Naive thymus-derived CD4-positive, alpha-beta T cell (primary cell): ENCODE results near the gene HP. TPM values are rescaled to one million over a fixed set of nuclear protein-coding genes. Genes with fewer than 3 reads are reported as not detected.
"Not testable (repeated sequence)": the region's sequence is repeated elsewhere in the genome, so short reads cannot be mapped to it uniquely, and the experiment has no call there.

Experiments
- ATAC-seq: fragments of 150-1000 bp; cut with Tn5 transposase; 2 replicates; pipeline ENCODE4 v1.10.0; 2021; ENCODE audit warnings: mild to moderate bottlenecking, moderate library complexity
- CTCF ChIA-PET: fragments of 350-600 bp; sonication (Branson Sonifier 250); formaldehyde crosslinking; loops from one replicate; lab custom pipeline; 2021; ENCODE audit warnings: antibody characterized with exemption; lab: Charles Lee
- POLR2A ChIA-PET: fragments of 350-600 bp; sonication (Branson Sonifier 250); formaldehyde crosslinking; loops from one replicate; lab custom pipeline; 2021; ENCODE audit warnings: antibody characterized with exemption, inconsistent platforms; lab: Charles Lee
- DNase-seq, 9 donors: peaks; one replicate each; pipeline versions ENCODE4 v3.0.0 to v3.0.0-alpha.2; 2020 to 2022; ENCODE audit warnings: mixed read lengths in 1 of 9
- H3K27ac ChIP-seq: one replicate; pipeline ENCODE4 v1.7.0; 2013; ENCODE audit warnings: mild to moderate bottlenecking, low read depth, low read length, moderate library complexity
- H3K27me3 ChIP-seq, 2 donors: one replicate each; pipeline ENCODE4 v1.7.0; 2013; ENCODE audit warnings: low read length in 2 of 2, mild to moderate bottlenecking in 2 of 2, moderate library complexity in 2 of 2; ENCODE audit not compliant: control insufficient read depth in 2 of 2, insufficient read depth in 2 of 2
- H3K36me3 ChIP-seq, 3 experiments: 1 replicate in 2 of 3; 2 replicates in 1 of 3; pipeline ENCODE4 v1.7.0; 2013; ENCODE audit warnings: low read length in 3 of 3, mild to moderate bottlenecking in 3 of 3, moderate library complexity in 1 of 3; ENCODE audit not compliant: insufficient read depth in 3 of 3, control insufficient read depth in 2 of 3
- H3K4me1 ChIP-seq, 2 donors: one replicate each; pipeline ENCODE4 v1.7.0; 2013; ENCODE audit warnings: low read length in 2 of 2, mild to moderate bottlenecking in 2 of 2, moderate library complexity in 1 of 2; ENCODE audit not compliant: control insufficient read depth in 2 of 2, insufficient read depth in 2 of 2
- H3K4me3 ChIP-seq: 2 replicates; pipeline ENCODE4 v1.7.0; 2013; ENCODE audit warnings: mild to moderate bottlenecking, low read length
- H3K9me3 ChIP-seq, 3 experiments: 1 replicate in 2 of 3; 2 replicates in 1 of 3; pipeline ENCODE4 v1.7.0; 2013; ENCODE audit warnings: low read length in 3 of 3; ENCODE audit not compliant: control insufficient read depth in 2 of 3
- H3K27ac Mint-ChIP-seq, 9 donors: one replicate each; pipeline ENCODE4 v1.8.0; 2020 to 2022; ENCODE audit warnings: mixed read lengths in 9 of 9, mild to moderate bottlenecking in 8 of 9, moderate library complexity in 5 of 9, inconsistent platforms in 2 of 9
- H3K27me3 Mint-ChIP-seq, 5 donors: one replicate each; pipeline ENCODE4 v1.8.0; 2021 to 2022; ENCODE audit warnings: mixed read lengths in 5 of 5, mild to moderate bottlenecking in 1 of 5
- H3K36me3 Mint-ChIP-seq, 5 donors: one replicate each; pipeline ENCODE4 v1.8.0; 2020 to 2022; ENCODE audit warnings: mixed read lengths in 5 of 5, mild to moderate bottlenecking in 3 of 5, inconsistent platforms in 1 of 5
- H3K4me1 Mint-ChIP-seq, 7 donors: one replicate each; pipeline ENCODE4 v1.8.0; 2020 to 2022; ENCODE audit warnings: mixed read lengths in 7 of 7, mild to moderate bottlenecking in 3 of 7, inconsistent platforms in 1 of 7
- H3K4me3 Mint-ChIP-seq, 10 donors: one replicate each; pipeline ENCODE4 v1.8.0; 2020 to 2022; ENCODE audit warnings: mild to moderate bottlenecking in 10 of 10, mixed read lengths in 10 of 10, moderate library complexity in 6 of 10, inconsistent platforms in 2 of 10
- H3K9me3 Mint-ChIP-seq, 11 donors: one replicate each; pipeline ENCODE4 v1.8.0; 2020 to 2022; ENCODE audit warnings: mixed read lengths in 11 of 11, mild to moderate bottlenecking in 4 of 11, inconsistent platforms in 1 of 11, moderate library complexity in 1 of 11
- intact Hi-C, 2 donors: fragments of 100-400 bp; cut with micrococcal nuclease; formaldehyde crosslinking; loops; one replicate each; pipeline ENCODE4 v1.15.1; 2023
- polyA plus RNA-seq, 2 donors: library from polyadenylated mRNA; unstranded; fragments of 300-500 nt; fragmentation: Illumina TruSeq; gene quantifications; one replicate each; pipeline ENCODE4 v1.2.3, GENCODE V29; 2021
- total RNA-seq, 6 experiments: library from RNA in 5 of 6; stranded (reverse) in 5 of 6; gene quantifications; 1 replicate in 5 of 6; 2 replicates in 1 of 6; pipeline ENCODE4 v1.2.3 and lab custom pipeline; 2021 to 2026

HP gene
- total and polyA plus RNA-seq, 7 experiments from 2014 or later = 0.26 to 5.2 TPM; not detected in 5

GRCh38 chr16:72050769-72051464, 3.4 kb upstream of the HP start:
- H3K27me3 ChIP-seq = no peaks in the 10 kb centered on the region
- H3K27ac ChIP-seq = no peak overlapping the region
- H3K9me3 ChIP-seq = peaks cover 0 to 6% (median 0%) of the 10 kb centered on the region in 3 experiments
- H3K4me1 Mint-ChIP-seq = peaks cover 0 to 1% (median 0%) of the 10 kb centered on the region in 7 donors
- ATAC-seq = no peak
- H3K27me3 Mint-ChIP-seq = peaks cover 0 to 2% (median 0%) of the 10 kb centered on the region in 5 donors
- H3K36me3 Mint-ChIP-seq = peaks cover 3 to 34% (median 28%) of the 10 kb centered on the region in 5 donors
- no peak overlapping the region for H3K4me3 ChIP-seq
- H3K27ac Mint-ChIP-seq = no peak overlapping the region
- POLR2A ChIA-PET = no interaction called here
- no peak for DNase-seq
- no peaks in the 10 kb centered on the region for H3K4me1 ChIP-seq
- intact Hi-C loops = no loop called here
- no peaks in the 10 kb centered on the region for H3K36me3 ChIP-seq
- CTCF ChIA-PET = no interaction called here
- H3K4me3 Mint-ChIP-seq = no peak overlapping the region
- H3K9me3 Mint-ChIP-seq = peaks cover 0 to 36% (median 11%) of the 10 kb centered on the region in 11 donors

DNA sequence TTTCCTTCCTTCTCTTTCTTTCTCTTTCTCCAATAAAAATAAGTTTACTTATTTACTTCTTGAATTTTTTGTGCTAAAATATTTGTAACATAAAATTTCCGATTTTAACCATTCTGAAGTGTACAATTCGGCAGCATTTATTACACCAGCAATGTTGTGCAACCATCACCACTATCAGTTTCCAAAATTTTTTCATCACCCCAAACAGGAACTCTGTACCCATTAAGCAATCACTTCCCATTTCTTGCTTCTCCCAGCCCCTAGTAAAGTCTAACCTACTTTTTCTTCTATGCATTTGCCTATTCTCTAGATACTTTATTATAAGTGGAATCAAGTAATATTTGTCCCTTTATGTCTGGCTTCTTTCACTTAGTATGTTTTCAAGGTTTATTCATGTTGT, 2.5 kb upstream of the HP start:
- no peaks in the 10 kb centered on the region for H3K27me3 ChIP-seq
- no peaks in the 10 kb centered on the region for H3K36me3 ChIP-seq
- Mint-ChIP-seq H3K27me3 (peaks cover 0 to 2% (median 0%) of the 10 kb centered on the region in 5 donors), H3K4me3 (no peak overlapping the region), H3K36me3 (peaks cover 3 to 34% (median 28%) of the 10 kb centered on the region in 5 donors), H3K4me1 (peaks cover 0 to 1% (median 0%) of the 10 kb centered on the region in 7 donors), H3K27ac (no peak overlapping the region), H3K9me3 (peaks cover 0 to 36% (median 11%) of the 10 kb centered on the region in 11 donors)
- intact Hi-C loops = no loop called here
- ChIA-PET CTCF (no interaction called here), POLR2A (no interaction called here)
- ATAC-seq = peak; percentile 37
- H3K4me1 ChIP-seq = no peaks in the 10 kb centered on the region
- H3K27ac ChIP-seq = no peak overlapping the region
- no peak overlapping the region for H3K4me3 ChIP-seq
- no peak for DNase-seq
- H3K9me3 ChIP-seq = peaks cover 0 to 6% (median 0%) of the 10 kb centered on the region in 3 experiments

DNA sequence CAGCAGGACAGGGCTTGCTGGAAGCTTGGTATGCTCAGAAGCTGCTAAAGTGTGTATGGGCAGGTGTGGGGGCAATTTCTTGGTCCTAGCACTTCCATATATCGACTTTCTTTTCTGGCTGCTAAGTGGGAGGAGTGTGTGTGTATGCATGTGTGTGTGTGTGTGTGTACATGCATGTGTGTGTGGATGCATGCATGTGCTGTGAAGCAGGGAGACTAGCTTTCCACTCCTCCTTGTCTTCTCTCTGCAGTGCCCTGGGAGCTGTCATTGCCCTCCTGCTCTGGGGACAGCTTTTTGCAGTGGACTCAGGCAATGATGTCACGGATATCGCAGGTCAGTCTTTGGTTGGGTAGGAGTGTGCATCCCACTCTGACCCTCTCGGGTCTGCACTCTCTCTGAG, 1.6 kb downstream of the HP start:
- Mint-ChIP-seq H3K27me3 (no peaks in the 10 kb centered on the region), H3K36me3 (peaks cover 0 to 24% (median 11%) of the 10 kb centered on the region in 5 donors), H3K4me1 (peaks cover 0 to 1% (median 0%) of the 10 kb centered on the region in 7 donors), H3K27ac (no peak overlapping the region), H3K4me3 (no peak overlapping the region), H3K9me3 (peaks cover 0 to 12% (median 0%) of the 10 kb centered on the region in 11 donors)
- no peaks in the 10 kb centered on the region for H3K4me1 ChIP-seq
- intact Hi-C loops = no loop called here
- no peaks in the 10 kb centered on the region for H3K27me3 ChIP-seq
- H3K36me3 ChIP-seq = no peaks in the 10 kb centered on the region
- no peak overlapping the region for H3K27ac ChIP-seq
- DNase-seq = no peak
- no peak for ATAC-seq
- CTCF ChIA-PET = no interaction called here
- POLR2A ChIA-PET = no interaction called here
- no peak overlapping the region for H3K4me3 ChIP-seq
- no peaks in the 10 kb centered on the region for H3K9me3 ChIP-seq

DNA sequence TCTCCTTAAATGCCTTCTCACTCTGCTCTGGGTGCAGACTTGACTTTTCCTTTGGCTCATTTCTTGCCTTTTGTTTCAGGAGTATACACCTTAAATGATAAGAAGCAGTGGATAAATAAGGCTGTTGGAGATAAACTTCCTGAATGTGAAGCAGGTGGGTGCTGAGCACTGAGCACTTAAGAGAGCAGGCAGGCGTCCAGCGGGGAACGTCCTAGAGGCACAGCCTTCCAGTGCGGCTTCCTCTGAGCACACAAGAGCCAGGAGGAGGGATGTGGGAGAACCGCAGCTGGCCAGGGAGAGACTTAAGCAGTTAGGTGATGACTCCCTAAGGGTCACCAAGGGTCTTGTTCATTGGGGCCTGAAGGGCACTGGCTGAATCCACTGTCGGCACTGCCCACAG, 3.0 kb downstream of the HP start:
- H3K4me1 Mint-ChIP-seq, intact Hi-C loops, DNase-seq, H3K4me3 ChIP-seq, H3K27me3 Mint-ChIP-seq, ATAC-seq, H3K27ac Mint-ChIP-seq, H3K27ac ChIP-seq, POLR2A ChIA-PET, H3K27me3 ChIP-seq, H3K36me3 ChIP-seq, H3K4me3 Mint-ChIP-seq, H3K9me3 Mint-ChIP-seq, CTCF ChIA-PET, H3K4me1 ChIP-seq, H3K9me3 ChIP-seq: not testable (repeated sequence)
- peaks cover 0 to 27% (median 6%) of the 10 kb centered on the region in 5 donors for H3K36me3 Mint-ChIP-seq

DNA sequence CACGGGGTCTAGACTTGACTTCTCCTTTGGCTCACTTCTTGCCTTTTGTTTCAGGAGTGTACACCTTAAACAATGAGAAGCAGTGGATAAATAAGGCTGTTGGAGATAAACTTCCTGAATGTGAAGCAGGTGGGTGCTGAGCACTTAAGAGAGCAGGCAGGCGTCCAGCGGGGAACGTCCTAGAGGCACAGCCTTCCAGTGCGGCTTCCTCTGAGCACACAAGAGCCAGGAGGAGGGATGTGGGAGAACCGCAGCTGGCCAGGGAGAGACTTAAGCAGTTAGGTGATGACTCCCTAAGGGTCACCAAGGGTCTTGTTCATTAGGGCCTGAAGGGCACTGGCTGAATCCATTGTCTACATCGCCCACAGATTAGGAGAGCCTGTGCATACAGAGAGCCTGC, 4.8 kb downstream of the HP start:
- H3K27ac ChIP-seq, H3K27ac Mint-ChIP-seq, DNase-seq, ATAC-seq, H3K4me1 Mint-ChIP-seq, POLR2A ChIA-PET, H3K4me3 ChIP-seq, intact Hi-C loops, H3K9me3 ChIP-seq, CTCF ChIA-PET, H3K27me3 Mint-ChIP-seq, H3K4me3 Mint-ChIP-seq, H3K27me3 ChIP-seq, H3K4me1 ChIP-seq, H3K9me3 Mint-ChIP-seq, H3K36me3 ChIP-seq: not testable (repeated sequence)
- peaks cover 0 to 26% (median 0%) of the 10 kb centered on the region in 5 donors for H3K36me3 Mint-ChIP-seq

DNA sequence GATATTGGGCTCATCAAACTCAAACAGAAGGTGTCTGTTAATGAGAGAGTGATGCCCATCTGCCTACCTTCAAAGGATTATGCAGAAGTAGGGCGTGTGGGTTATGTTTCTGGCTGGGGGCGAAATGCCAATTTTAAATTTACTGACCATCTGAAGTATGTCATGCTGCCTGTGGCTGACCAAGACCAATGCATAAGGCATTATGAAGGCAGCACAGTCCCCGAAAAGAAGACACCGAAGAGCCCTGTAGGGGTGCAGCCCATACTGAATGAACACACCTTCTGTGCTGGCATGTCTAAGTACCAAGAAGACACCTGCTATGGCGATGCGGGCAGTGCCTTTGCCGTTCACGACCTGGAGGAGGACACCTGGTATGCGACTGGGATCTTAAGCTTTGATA, 6.1 kb downstream of the HP start:
- Histone ChIP-seq H3K9me3 (no peaks in the 10 kb centered on the region), H3K4me1 (no peaks in the 10 kb centered on the region), H3K27ac (no peak overlapping the region), H3K36me3 (no peaks in the 10 kb centered on the region), H3K27me3 (no peaks in the 10 kb centered on the region), H3K4me3 (no peak overlapping the region)
- no peak overlapping the region for H3K4me3 Mint-ChIP-seq
- intact Hi-C loops = no loop called here
- POLR2A ChIA-PET = no interaction called here
- H3K27ac Mint-ChIP-seq = no peak overlapping the region
- H3K36me3 Mint-ChIP-seq = peaks cover 0 to 33% (median 0%) of the 10 kb centered on the region in 5 donors
- H3K4me1 Mint-ChIP-seq = no peaks in the 10 kb centered on the region
- CTCF ChIA-PET = no interaction called here
- no peaks in the 10 kb centered on the region for H3K27me3 Mint-ChIP-seq
- no peak for ATAC-seq
- no peaks in the 10 kb centered on the region for H3K9me3 Mint-ChIP-seq
- no peak for DNase-seq

DNA sequence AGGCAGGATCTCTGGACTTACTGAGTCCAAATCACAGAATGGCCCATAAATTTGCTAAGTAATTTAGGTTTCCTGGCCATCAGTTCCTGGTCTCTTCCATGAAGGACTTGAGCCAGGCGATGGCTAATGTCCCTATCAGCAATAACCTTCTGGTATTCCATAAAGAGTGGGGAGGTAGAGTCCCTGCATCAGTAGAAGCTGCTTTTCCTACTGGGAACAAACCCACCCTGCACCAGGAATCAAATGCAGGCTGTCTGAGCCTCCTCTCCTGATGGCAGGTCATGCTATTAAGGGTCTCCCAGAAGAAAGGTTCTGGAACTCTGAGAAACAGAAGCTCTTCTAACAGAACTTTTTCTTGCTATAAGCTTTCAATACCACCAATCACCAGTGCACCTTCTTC, 7.3 kb downstream of the HP start:
- H3K4me3 Mint-ChIP-seq = no peak overlapping the region
- ChIA-PET CTCF (no interaction called here), POLR2A (no interaction called here)
- no peaks in the 10 kb centered on the region for H3K9me3 ChIP-seq
- no peaks in the 10 kb centered on the region for H3K27me3 Mint-ChIP-seq
- intact Hi-C loops = no loop called here
- H3K4me1 Mint-ChIP-seq = no peaks in the 10 kb centered on the region
- H3K9me3 Mint-ChIP-seq = no peaks in the 10 kb centered on the region
- no peak overlapping the region for H3K27ac ChIP-seq
- H3K36me3 Mint-ChIP-seq = peaks cover 0 to 26% (median 0%) of the 10 kb centered on the region in 5 donors
- ATAC-seq (no peak), DNase-seq (no peak)
- no peak overlapping the region for H3K4me3 ChIP-seq
- H3K36me3 ChIP-seq = no peaks in the 10 kb centered on the region
- H3K27me3 ChIP-seq = no peaks in the 10 kb centered on the region
- H3K4me1 ChIP-seq = no peaks in the 10 kb centered on the region
- H3K27ac Mint-ChIP-seq = no peak overlapping the region
